ENCODE results near the gene PRRC2B.

The PRRC2B gene

DNA sequence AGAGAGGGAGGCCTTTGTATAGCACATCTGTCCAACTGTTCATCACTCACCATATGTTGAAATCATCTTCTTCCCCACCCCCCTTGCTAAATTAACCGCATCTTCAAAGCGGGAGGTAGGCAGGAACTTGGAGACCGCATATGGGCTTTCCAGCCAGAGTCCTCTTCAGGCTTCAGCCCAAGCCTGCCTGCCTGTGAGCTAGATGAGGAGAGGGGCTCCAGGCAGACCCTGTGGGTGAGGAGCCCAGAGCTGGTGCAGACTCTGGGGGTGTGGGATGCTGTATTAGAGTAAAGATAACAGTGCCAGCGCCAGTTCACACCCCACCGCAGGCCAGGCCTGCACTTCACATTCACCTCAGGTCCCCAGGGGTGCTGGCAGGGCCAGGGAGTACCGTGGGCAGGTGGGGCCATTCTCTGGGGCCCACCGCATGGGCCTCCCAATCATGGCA, 16.2 kb downstream of the PRRC2B start:
- no peak for DNase-seq

- no peak for DNase-seq
Observed at GRCh38 chr9:131411719-131412681, 18.1 kb downstream of the PRRC2B start.

DNA sequence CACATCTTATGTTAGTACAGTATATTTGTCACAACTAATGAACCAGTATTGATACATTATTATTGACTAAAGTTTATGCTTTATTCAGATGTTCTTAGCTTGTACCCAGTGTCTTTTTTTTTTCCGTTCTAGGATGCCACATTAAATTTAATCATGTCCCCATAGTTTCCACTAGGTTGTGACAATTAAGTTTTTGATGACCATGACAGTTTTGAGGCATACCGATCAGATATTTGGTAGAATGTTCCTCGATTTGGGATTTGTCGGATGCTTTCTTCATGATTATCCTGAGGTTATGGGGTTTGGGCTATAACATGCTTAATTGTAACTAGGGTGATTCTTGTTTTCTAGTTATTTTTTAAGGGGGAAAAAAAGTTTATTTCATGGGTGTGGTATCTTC, 22.6 kb downstream of the PRRC2B start:
- DNase-seq, result no peak

- DNase-seq, result no peak
Observed at GRCh38 chr9:131417264-131418142, 23.6 kb downstream of the PRRC2B start.

DNA sequence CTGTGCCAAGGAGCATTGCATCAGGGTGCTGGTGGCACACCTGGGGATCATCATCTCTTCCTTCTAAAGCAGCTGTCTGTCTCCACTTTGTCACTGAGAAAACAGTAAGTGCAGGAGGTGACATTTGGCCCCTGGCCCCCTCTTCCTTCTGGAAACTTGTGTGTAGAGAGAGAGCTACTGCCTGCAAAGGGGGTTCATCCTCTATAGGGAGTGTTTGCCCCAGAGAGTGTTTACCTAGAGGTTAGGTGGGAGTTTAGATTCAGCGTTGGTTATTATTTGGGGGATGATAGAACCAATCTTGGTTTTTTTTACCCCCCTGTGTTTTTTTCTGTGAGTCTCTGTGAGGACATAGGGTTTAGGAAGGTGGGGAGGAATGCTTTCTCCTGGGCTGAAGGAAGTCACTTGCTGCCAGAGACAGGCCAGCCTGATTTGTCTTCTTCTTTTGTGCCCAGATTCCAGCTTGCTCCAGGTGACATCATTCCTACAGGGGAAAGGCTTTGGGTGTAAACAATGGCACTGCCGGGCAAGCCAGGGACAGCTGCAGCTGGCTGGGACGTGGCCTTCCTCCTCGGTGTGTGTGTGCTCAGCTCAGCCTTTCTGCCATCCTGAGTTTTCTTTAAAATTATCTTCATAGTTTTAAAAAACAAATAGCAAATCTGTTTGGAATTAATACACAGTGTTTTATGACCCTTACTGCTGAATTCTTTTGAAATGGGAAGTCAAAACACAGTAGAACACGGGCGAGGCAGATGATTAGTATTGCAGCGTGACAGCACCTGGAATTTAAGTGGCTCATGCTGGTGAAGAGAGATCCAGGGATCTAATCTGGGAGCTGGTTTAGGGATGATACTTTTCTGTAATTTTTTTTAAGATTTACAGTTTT, 24.5 kb downstream of the PRRC2B start:
- no peak for DNase-seq

DNA sequence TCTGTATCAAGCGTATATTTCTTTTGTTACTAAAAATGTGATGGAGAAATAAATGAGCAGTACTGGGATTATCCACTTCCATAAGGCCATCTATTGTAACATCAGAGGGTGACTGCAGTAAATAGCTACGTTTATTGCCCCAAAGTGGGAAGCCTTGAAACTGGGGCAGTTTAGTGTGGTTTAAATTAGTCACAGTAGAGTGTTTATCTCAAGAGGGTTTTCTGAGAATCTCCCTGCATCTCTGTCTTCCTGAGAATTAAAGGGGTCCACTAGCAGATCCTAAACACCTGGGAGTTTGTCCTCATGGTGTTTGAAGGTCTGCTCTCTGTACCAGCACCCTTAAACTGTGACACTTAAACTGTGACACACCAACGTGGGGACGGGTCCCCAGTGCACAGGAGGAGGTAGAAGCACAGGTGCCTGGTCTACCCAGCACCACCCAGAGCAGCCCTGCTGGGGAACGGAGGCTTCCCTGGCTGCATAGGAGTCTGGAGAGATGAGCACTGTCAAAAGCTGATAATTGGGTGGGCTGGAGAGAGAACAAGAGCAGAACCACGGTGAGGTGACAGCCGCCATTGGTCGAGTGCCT, 25.2 kb downstream of the PRRC2B start:
- DNase-seq, result no peak

GRCh38 chr9:131419716-131420115, 25.8 kb downstream of the PRRC2B start:
- DNase-seq, result no peak

DNA sequence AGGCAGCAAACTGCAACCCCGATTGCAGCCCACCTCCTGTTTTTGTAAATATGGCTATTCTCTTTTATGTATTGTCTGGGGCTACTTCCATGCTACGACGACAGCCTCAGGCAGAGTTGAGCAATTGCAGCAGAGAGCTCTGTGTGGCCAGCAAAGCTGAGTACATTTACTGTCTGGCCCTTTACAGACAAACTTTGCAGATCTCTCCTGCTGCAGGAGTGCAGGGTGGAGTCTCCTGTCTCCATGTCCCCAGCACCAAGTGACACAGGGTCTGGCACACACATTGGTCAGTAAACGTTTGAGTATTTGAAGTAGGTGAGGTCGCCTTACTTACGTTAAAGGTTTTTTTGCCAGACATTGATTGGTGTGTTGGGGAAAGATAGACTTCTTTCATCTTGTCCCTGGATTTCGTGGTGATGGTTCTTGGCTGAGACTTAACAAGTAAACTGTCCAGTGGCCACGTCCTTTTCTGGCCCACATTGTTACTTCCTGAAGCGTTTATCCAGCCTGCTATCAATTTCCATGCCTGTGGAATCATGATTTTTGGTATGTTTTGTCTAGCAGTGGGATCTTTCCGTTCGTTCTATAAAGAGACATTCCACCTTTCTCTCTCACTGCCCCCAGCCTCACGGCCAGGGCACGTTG, 27.2 kb downstream of the PRRC2B start:
- DNase-seq, result no peak

- no peak for DNase-seq
Observed at GRCh38 chr9:131421691-131422090, 27.8 kb downstream of the PRRC2B start.

GRCh38 chr9:131422241-131422792, 28.4 kb downstream of the PRRC2B start:
- no peak for DNase-seq

GRCh38 chr9:131423171-131423581, 29.3 kb downstream of the PRRC2B start:
- no peak for DNase-seq

DNA sequence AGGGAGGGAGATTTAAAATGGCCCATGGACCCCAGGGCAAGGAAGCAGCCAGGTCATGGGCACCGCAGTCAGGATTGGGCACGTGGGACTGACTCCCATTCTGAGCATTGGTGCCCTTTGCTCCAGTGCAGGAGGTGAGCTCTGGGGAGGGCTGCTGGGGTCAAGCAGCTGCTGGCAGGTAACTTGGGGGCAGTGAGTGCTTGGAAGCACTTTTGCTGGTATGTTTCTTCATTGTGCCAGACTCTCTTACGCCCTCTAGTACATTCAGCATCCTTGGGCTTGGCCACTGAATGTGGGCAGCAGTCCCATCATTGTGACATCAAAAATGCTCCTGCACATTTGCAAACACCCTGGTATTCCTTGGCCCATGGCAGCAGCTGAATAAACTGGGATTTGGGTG, 32.7 kb downstream of the PRRC2B start:
- DNase-seq, result no peak

DNA sequence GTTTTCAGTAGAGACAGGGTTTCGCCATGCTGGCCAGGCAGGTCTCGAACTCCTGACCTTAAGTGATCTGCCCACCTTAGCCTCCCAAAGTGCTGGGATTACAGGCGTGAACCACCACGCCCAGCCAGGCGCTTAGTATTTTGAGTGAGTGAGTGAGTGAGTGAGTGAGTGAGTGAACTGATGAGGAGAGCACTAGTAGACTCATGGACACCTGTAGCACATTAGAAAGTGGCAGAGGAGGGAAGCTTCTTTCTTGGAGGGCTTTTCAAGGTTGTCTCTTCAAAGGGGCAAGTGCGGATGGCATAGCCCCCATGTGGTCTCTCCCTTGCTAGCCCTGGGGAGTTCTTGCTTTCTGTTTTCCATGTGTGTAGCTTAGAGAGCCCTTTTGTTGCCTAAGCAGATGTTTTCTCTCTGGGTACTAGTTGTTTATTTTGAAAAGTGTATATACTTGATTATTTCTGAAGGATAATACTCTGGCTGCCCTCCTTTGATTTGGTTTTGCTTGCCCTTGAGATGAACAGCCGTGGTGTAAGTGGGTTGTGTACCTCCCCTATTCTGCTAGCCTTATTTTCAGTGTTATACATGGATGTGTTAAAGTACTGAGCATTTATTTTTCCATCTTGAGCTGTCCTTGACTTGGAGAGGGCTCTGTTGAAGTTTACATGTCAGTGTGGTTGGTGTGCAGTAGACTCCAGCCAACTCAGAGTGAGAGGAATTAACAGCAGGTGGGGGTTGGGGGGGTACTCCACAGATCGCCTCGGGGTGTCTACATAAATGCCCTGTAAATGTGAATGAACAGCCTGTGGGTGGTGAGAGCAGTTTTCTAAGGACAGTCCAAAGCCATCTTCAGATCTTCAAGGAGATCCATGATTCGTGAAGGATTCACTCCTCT, 35.5 kb downstream of the PRRC2B start:
- no peak for DNase-seq

GRCh38 chr9:131432050-131432449, 38.2 kb downstream of the PRRC2B start:
- no peak for DNase-seq

DNA sequence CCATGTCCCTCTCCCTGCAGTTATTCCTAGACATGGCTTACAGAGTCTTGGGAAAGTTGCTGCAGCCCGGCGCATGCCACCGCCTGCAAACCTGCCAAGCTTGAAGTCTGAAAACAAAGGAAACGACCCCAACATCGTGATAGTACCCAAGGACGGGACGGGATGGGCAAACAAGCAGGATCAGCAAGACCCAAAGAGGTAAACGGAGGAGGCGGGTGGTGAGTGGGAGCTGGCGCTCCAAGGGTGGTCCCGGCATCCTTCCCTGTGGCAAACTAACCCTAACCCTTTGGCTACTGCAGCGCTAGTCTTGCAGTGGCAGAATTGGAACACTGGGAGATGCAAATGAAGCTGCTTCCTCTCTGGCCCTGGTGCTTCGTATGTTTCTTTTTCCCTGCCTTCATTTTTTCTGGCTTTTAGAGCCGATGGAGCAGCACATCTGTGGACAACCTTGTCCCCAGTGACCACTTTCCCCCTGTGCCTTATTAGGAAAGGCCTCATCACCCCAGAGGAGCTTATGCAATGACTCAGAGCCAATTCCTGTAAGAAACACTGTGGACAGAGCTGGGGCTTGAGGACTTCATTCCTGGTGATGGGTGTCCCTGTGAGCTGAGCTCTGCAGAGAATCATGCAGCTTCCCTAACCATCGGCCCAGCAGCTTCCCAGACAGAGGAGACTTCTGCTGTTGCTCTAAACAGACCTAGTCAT, 38.9 kb downstream of the PRRC2B start:
- DNase-seq, result no peak

GRCh38 chr9:131433302-131433854, 39.5 kb downstream of the PRRC2B start:
- DNase-seq, result no peak

- DNase-seq, result no peak
Observed at GRCh38 chr9:131434673-131435072, 40.8 kb downstream of the PRRC2B start.

- DNase-seq, result no peak
Observed at GRCh38 chr9:131436376-131436775, 42.5 kb downstream of the PRRC2B start.

DNA sequence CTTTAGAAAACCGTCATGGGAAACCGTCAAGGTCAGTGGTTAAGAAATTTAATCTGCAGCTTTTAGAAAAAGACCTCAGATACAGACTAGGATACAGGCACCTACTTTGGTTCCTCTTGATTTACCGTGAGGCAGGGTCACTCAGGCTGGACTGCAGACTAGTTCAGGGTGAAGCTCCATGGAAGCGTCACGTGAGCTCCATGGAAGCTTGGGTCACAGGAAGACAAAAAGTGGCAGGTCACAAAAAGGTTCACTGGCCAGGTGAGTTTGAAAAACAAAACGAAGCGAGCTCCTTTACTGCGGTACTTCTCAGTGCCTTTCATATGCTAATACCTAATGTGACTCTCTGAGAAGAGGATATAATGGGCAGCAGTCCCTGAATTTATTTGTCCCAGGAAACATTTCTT, 43.0 kb downstream of the PRRC2B start:
- no peak for DNase-seq

All from activated naive CD4-positive, alpha-beta T cell treated with anti-CD3 and anti-CD28 coated beads, Interleukin-2, amount 50 U/mL, for 16 hours (primary cell).